Endothelial cell (in vitro differentiated cells): ENCODE measurements around the gene MFSD6. TPM values are rescaled to one million over a fixed set of nuclear protein-coding genes. Genes with fewer than 3 reads are reported as not detected.

ENCODE experiments used
- DNase-seq: peaks from one replicate; pipeline ENCODE4 v3.0.0; 2021; ENCODE audit warnings: low spot score
- H3K27ac Mint-ChIP-seq: one replicate; pipeline ENCODE4 v1.8.0; 2021; ENCODE audit warnings: mixed read lengths, inconsistent platforms; ENCODE audit not compliant: unreplicated experiment
- H3K27me3 Mint-ChIP-seq: one replicate; pipeline ENCODE4 v1.8.0; 2021; ENCODE audit warnings: mild to moderate bottlenecking, moderate library complexity, mixed read lengths, inconsistent platforms; ENCODE audit not compliant: unreplicated experiment
- H3K36me3 Mint-ChIP-seq: one replicate; pipeline ENCODE4 v1.8.0; 2021; ENCODE audit warnings: mild to moderate bottlenecking, low read depth, mixed read lengths, inconsistent platforms; ENCODE audit not compliant: unreplicated experiment
- H3K4me1 Mint-ChIP-seq: one replicate; pipeline ENCODE4 v1.8.0; 2021; ENCODE audit warnings: mild to moderate bottlenecking, mixed read lengths, inconsistent platforms; ENCODE audit not compliant: unreplicated experiment
- H3K4me3 Mint-ChIP-seq: one replicate; pipeline ENCODE4 v1.8.0; 2021; ENCODE audit warnings: mild to moderate bottlenecking, mixed read lengths, inconsistent platforms; ENCODE audit not compliant: unreplicated experiment
- H3K9me3 Mint-ChIP-seq: one replicate; pipeline ENCODE4 v1.8.0; 2021; ENCODE audit warnings: mixed read lengths, inconsistent platforms; ENCODE audit not compliant: unreplicated experiment
- CTCF ChIP-seq: fragments of 200-600 bp; sonication (generic); IDR thresholded peaks from one replicate; pipeline ENCODE4 v1.5.0; 2021; ENCODE audit warnings: antibody characterized with exemption; ENCODE audit not compliant: unreplicated experiment
- total RNA-seq: library from RNA; stranded (reverse); fragmentation: NEBNext Ultra II Directional; extraction: Animal tissue kit (Norgen Biotek cat#: 25700); gene quantifications from one replicate; pipeline ENCODE4 v1.2.1, GENCODE V29; 2021; ENCODE audit not compliant: unreplicated experiment

MFSD6 gene
- total RNA-seq, 1 donor from 2014 or later, result 2.4 TPM

- no peaks in the 10 kb centered on the region for H3K36me3 Mint-ChIP-seq
- no peak overlapping the region for H3K27ac Mint-ChIP-seq
- H3K9me3 Mint-ChIP-seq, result no peaks in the 10 kb centered on the region
- DNase-seq, result no peak
- peaks cover 10% of the 10 kb centered on the region for H3K27me3 Mint-ChIP-seq
- no peak overlapping the region for H3K4me3 Mint-ChIP-seq
- H3K4me1 Mint-ChIP-seq, result peaks cover 23% of the 10 kb centered on the region
- no peak for TF ChIP-seq CTCF
Measured at GRCh38 chr2:190409616-190410015, 1.5 kb downstream of the MFSD6 start.

- Mint-ChIP-seq H3K4me1 (peaks cover 23% of the 10 kb centered on the region), H3K4me3 (no peak overlapping the region)
Measured at GRCh38 chr2:190410166-190410565, 2.0 kb downstream of the MFSD6 start.

GRCh38 chr2:190412966-190413365, 4.8 kb downstream of the MFSD6 start:
- H3K9me3 Mint-ChIP-seq, result no peaks in the 10 kb centered on the region
- no peak for TF ChIP-seq CTCF
- no peak overlapping the region for H3K27ac Mint-ChIP-seq
- no peak overlapping the region for H3K4me3 Mint-ChIP-seq
- no peak for DNase-seq
- H3K27me3 Mint-ChIP-seq, result peaks cover 10% of the 10 kb centered on the region
- H3K4me1 Mint-ChIP-seq, result peaks cover 20% of the 10 kb centered on the region
- no peaks in the 10 kb centered on the region for H3K36me3 Mint-ChIP-seq

More at GRCh38 chr2:190410166-190410565, 2.0 kb downstream of the MFSD6 start:
- TF ChIP-seq CTCF, result no peak
- no peaks in the 10 kb centered on the region for H3K9me3 Mint-ChIP-seq
- DNase-seq, result no peak
- H3K27me3 Mint-ChIP-seq, result peaks cover 10% of the 10 kb centered on the region
- no peak overlapping the region for H3K27ac Mint-ChIP-seq
- H3K36me3 Mint-ChIP-seq, result no peaks in the 10 kb centered on the region

GRCh38 chr2:190413421-190413820, 5.3 kb downstream of the MFSD6 start:
- Mint-ChIP-seq H3K4me1 (peaks cover 20% of the 10 kb centered on the region), H3K9me3 (no peaks in the 10 kb centered on the region), H3K4me3 (no peak overlapping the region), H3K36me3 (no peaks in the 10 kb centered on the region), H3K27ac (no peak overlapping the region), H3K27me3 (peaks cover 10% of the 10 kb centered on the region)
- DNase-seq, result no peak
- no peak for TF ChIP-seq CTCF

- H3K9me3 Mint-ChIP-seq, result no peaks in the 10 kb centered on the region
- H3K27ac Mint-ChIP-seq, result no peak overlapping the region
- TF ChIP-seq CTCF, result no peak
- peaks cover 17% of the 10 kb centered on the region for H3K4me1 Mint-ChIP-seq
- DNase-seq, result no peak
- no peaks in the 10 kb centered on the region for H3K36me3 Mint-ChIP-seq
- H3K27me3 Mint-ChIP-seq, result peaks cover 2% of the 10 kb centered on the region
- no peak overlapping the region for H3K4me3 Mint-ChIP-seq
Measured at GRCh38 chr2:190415251-190415650, 7.1 kb downstream of the MFSD6 start.
